GM12878 (cell line): ENCODE results near the gene PIP4K2B.
A peak's percentile ranks its signal among the peaks of the same experiment; 100 is the strongest.

Experiments
- CBFB ChIP-seq: IDR thresholded peaks from 2 replicates; pipeline ENCODE4 v1.6.1; 2016; ENCODE audit warnings: antibody characterized with exemption, low read depth
- CEBPB ChIP-seq, 2 experiments: fragments of 150-350 bp in 1 of 2; IDR thresholded peaks; 2 replicates each; pipeline ENCODE4 v1.6.1; 2012 to 2014; ENCODE audit warnings: low read depth in 2 of 2, low read length in 2 of 2, borderline replicate concordance in 1 of 2, inconsistent platforms in 1 of 2
- CTCF ChIP-seq, 3 experiments: IDR thresholded peaks in 2 of 3; conservative IDR thresholded peaks in 1 of 3; 2 replicates each; pipeline ENCODE4 v1.5.1; 2011; ENCODE audit warnings: low read depth in 3 of 3, low read length in 3 of 3, mild to moderate bottlenecking in 3 of 3, control low read depth in 2 of 3, moderate library complexity in 2 of 3, inconsistent platforms in 1 of 3, mixed read lengths in 1 of 3; ENCODE audit not compliant: control insufficient read depth in 2 of 3, insufficient read depth in 1 of 3; ENCODE audit errors: extremely low read depth in 1 of 3
- EZH2 ChIP-seq: IDR thresholded peaks from 2 replicates; pipeline ENCODE4 v1.6.1; 2012; ENCODE audit warnings: low read depth, mild to moderate bottlenecking, control low read depth, inconsistent platforms, low read length, borderline replicate concordance; ENCODE audit not compliant: control insufficient read depth
- IRF3 ChIP-seq: fragments of 450-650 bp; IDR thresholded peaks from 2 replicates; pipeline ENCODE4 v1.6.1; 2014; ENCODE audit warnings: mild to moderate bottlenecking
- JUNB ChIP-seq: IDR thresholded peaks from 2 replicates; pipeline ENCODE4 v1.6.1; 2016; ENCODE audit warnings: antibody characterized with exemption, mild to moderate bottlenecking
- PAX5 ChIP-seq: IDR thresholded peaks from 2 replicates; pipeline ENCODE4 v1.6.1; 2011; ENCODE audit warnings: low read depth, low read length, borderline replicate concordance
- POLR2A ChIP-seq: IDR thresholded peaks from 2 replicates; pipeline ENCODE4 v1.6.1; 2011; ENCODE audit warnings: low read depth, mild to moderate bottlenecking, low read length
- RCOR1 ChIP-seq: conservative IDR thresholded peaks from 2 replicates; pipeline ENCODE4 v1.6.1; 2012; ENCODE audit warnings: low read depth, low read length, improper control_type of control experiment
- REST ChIP-seq: IDR thresholded peaks from 2 replicates; pipeline ENCODE4 v1.6.1; 2012; ENCODE audit warnings: mild to moderate bottlenecking, low read depth, low read length
- RUNX3 ChIP-seq: IDR thresholded peaks from 2 replicates; pipeline ENCODE4 v1.6.1; 2012; ENCODE audit warnings: low read length, inconsistent platforms
- SRF ChIP-seq, 2 experiments: IDR thresholded peaks; 2 replicates each; pipeline ENCODE4 v1.6.1; 2011; ENCODE audit warnings: low read depth in 2 of 2, low read length in 2 of 2, mild to moderate bottlenecking in 1 of 2, moderate library complexity in 1 of 2
- SUPT20H ChIP-seq: IDR thresholded peaks from 2 replicates; pipeline ENCODE4 v1.6.1; 2011; ENCODE audit warnings: low read depth, mild to moderate bottlenecking, low read length, moderate library complexity, borderline replicate concordance; ENCODE audit not compliant: control insufficient read depth
- TF ChIP-seq, protein P1 (sequence below): fragments of 450-650 bp; IDR thresholded peaks from 2 replicates; pipeline ENCODE4 v1.6.1; 2017; ENCODE audit warnings: borderline replicate concordance

GRCh38 chr17:38717139-38717745 lies 82.1 kb downstream of the PIP4K2B start:
- TF ChIP-seq PAX5 (no peak), CTCF (IDR thresholded peaks at IDR 0.05 in 2 of 3, conservative IDR thresholded peaks at IDR 0.05 in 1 of 3; ENCODE audit: control insufficient read depth in 2 of 3, extremely low read depth in 1 of 3, insufficient read depth in 1 of 3, low read depth in 3 of 3, low read length in 3 of 3) (no peak), SRF (IDR thresholded peaks at IDR 0.05; ENCODE audit: low read depth in 2 of 2, low read length in 2 of 2) (no peak), REST (no peak), CBFB (no peak), SUPT20H (no peak), RUNX3 (no peak), JUNB (no peak), IRF3 (no peak), POLR2A (peak; percentile 35; the same call in 1 of the 2 replicates), RCOR1 (no peak), EZH2 (no peak), CEBPB (IDR thresholded peaks at IDR 0.05; ENCODE audit: borderline replicate concordance in 1 of 2, low read depth in 2 of 2, low read length in 2 of 2) (no peak)
- TF ChIP-seq, protein P1, sequence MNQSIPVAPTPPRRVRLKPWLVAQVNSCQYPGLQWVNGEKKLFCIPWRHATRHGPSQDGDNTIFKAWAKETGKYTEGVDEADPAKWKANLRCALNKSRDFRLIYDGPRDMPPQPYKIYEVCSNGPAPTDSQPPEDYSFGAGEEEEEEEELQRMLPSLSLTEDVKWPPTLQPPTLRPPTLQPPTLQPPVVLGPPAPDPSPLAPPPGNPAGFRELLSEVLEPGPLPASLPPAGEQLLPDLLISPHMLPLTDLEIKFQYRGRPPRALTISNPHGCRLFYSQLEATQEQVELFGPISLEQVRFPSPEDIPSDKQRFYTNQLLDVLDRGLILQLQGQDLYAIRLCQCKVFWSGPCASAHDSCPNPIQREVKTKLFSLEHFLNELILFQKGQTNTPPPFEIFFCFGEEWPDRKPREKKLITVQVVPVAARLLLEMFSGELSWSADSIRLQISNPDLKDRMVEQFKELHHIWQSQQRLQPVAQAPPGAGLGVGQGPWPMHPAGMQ, result no peak
